ENCODE data around the gene HOATZ.

DNA sequence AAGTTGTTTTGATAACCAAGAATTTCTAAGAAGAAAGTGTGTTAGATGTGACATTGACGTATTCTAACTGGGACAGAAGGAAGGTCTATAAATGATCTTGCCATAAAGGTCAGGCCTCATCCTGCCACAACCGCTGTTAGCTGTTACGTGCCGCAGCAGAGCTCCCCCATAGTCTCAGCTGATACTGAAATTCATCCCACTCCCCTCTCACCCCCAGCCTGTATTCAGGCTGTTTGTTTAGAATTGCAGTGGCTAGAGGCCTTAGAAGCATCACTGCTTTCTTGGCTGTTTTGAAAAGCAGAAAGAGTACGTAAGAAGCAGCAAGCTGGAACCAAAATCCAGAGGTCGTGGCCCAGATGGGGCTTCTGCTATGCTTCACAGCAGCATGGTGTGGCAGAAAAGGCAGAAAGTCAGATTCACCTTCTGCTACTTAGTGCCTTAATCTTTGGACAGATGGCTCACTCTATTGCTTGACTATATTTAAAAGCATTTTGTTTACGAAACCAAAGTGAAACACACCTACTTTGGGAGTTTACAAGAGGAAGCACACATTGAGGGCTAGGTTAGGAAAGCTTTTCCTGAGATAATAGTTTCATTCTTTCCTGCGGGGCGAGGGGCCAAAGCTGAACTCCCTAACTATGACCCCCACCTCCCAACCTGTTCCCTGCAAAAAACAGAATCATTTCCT, 25.0 kb downstream of the HOATZ start:
- TF ChIP-seq CTCF (conservative IDR thresholded peaks at IDR 0.05; ENCODE audit: low read depth, low read length) (no peak), EZH2 (IDR thresholded peaks at IDR 0.05; ENCODE audit: low read length, unreplicated experiment) (no peak)

All from PC-3 (cell line).